ENCODE data around the gene TMX4. TPM values are rescaled to one million over a fixed set of nuclear protein-coding genes. Genes with fewer than 3 reads are reported as not detected.

TMX4 gene
- total RNA-seq, 1 donor, result 40.9 TPM

DNA sequence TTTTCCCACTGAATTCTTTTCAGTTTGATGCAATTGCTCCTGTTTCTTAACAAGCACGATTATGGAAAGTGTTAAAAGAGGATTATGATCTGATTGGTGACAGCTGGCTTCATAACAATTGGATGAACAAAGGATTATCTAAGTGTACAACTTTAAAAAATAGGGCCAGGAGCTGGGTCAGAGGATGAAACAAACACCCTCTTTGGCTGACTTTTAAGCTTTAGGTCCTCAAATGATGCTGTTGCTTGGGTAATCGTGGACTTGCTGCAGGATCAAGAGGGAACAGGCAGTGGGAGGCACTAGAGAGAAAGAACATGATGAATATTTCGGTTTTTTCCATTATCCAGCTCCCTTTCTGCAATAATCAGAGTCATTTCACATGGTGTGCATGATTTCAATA, 35.5 kb upstream of the TMX4 start:
- TF ChIP-seq, protein P1, sequence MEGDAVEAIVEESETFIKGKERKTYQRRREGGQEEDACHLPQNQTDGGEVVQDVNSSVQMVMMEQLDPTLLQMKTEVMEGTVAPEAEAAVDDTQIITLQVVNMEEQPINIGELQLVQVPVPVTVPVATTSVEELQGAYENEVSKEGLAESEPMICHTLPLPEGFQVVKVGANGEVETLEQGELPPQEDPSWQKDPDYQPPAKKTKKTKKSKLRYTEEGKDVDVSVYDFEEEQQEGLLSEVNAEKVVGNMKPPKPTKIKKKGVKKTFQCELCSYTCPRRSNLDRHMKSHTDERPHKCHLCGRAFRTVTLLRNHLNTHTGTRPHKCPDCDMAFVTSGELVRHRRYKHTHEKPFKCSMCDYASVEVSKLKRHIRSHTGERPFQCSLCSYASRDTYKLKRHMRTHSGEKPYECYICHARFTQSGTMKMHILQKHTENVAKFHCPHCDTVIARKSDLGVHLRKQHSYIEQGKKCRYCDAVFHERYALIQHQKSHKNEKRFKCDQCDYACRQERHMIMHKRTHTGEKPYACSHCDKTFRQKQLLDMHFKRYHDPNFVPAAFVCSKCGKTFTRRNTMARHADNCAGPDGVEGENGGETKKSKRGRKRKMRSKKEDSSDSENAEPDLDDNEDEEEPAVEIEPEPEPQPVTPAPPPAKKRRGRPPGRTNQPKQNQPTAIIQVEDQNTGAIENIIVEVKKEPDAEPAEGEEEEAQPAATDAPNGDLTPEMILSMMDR (IDR thresholded peaks at IDR 0.05; ENCODE audit: extremely low read depth, low read depth, low read length), result no peak
- H3K27ac ChIP-seq (ENCODE audit: low read depth, low read length), result no peak overlapping the region
- no peak overlapping the region for H3K4me3 ChIP-seq (ENCODE audit: insufficient read depth, low read length)
- no peak overlapping the region for H2AFZ ChIP-seq (ENCODE audit: low read length)
- H3K9me3 ChIP-seq (ENCODE audit: low read depth, low read length), result no peaks in the 10 kb centered on the region
- no peak for DNase-seq (ENCODE audit: insufficient read length, low spot score, missing footprints)
- no peaks in the 10 kb centered on the region for H3K36me3 ChIP-seq (ENCODE audit: insufficient read depth, low read length)
- no peaks in the 10 kb centered on the region for H4K20me1 ChIP-seq (ENCODE audit: insufficient read depth, low read length)
- H3K4me1 ChIP-seq (ENCODE audit: insufficient read depth, low read length), result no peaks in the 10 kb centered on the region
- H3K27me3 ChIP-seq (ENCODE audit: insufficient read depth, low read length), result no peaks in the 10 kb centered on the region
- H3K4me2 ChIP-seq (ENCODE audit: insufficient read depth, low read length), result no peak overlapping the region
- no peaks in the 10 kb centered on the region for H3K79me2 ChIP-seq (ENCODE audit: insufficient read depth, low read length)

DNA sequence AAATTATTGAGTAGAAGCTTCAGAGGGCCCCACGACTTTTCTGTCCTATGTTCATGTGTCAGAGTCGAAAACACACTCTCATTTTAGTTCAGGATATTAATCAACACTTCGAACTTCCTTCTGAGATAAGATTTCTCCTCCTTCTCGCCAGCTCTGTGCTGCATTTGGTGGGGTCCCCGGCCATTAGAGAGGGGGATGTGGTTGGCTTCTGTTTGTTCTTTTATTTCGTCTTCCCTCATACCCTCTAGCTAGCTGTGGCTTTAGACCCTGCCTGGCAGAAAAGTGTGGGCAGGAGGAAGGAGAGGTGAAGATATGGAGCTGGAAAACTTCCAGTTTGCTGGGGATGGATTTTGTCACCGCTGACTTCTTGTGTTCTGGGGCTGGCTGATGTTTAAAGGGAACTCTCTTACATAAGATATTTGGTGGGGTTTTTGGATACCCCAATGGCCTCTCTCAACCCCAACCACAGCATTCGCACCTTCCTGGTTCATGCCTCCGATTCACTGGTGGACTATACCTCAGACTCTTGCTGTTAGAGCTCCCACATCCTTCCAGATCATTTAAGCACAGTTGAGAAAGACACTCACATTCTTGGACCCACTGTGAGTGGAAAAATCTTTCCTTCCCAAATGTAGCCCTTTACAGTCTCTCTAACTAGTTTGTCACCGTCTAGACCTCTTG, 30.7 kb upstream of the TMX4 start:
- TF ChIP-seq, protein P1 (IDR thresholded peaks at IDR 0.05; ENCODE audit: extremely low read depth, low read depth, low read length), result no peak

DNA sequence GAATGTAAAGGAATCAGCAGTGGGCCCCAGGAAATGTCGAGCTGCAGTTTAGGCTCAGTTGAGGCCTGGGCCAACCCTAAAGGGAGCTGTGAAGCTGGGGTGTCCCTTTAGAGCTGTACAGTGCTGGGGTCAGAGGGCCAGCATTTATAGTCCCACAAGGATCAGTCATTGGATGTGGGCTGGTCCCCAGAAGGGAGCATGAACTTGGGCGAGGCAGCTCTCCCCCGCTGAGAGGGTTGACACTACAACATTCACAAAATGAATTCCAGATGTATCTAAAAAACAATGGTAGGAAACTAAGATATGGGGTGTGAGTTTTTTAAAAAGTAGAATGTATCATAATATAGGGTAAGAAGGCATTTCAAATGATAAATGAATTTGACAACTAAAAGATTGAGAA, 29.7 kb upstream of the TMX4 start:
- H3K36me3 ChIP-seq (ENCODE audit: insufficient read depth, low read length), result no peaks in the 10 kb centered on the region
- H3K79me2 ChIP-seq (ENCODE audit: insufficient read depth, low read length), result no peaks in the 10 kb centered on the region
- peak overlapping the region; percentile 15 for H2AFZ ChIP-seq (ENCODE audit: low read length)
- H4K20me1 ChIP-seq (ENCODE audit: insufficient read depth, low read length), result no peaks in the 10 kb centered on the region
- DNase-seq (ENCODE audit: insufficient read length, low spot score, missing footprints), result no peak
- H3K27me3 ChIP-seq (ENCODE audit: insufficient read depth, low read length), result no peaks in the 10 kb centered on the region
- no peak overlapping the region for H3K4me3 ChIP-seq (ENCODE audit: insufficient read depth, low read length)
- TF ChIP-seq, protein P1 (IDR thresholded peaks at IDR 0.05; ENCODE audit: extremely low read depth, low read depth, low read length), result no peak
- H3K9me3 ChIP-seq (ENCODE audit: low read depth, low read length), result no peaks in the 10 kb centered on the region
- no peaks in the 10 kb centered on the region for H3K4me1 ChIP-seq (ENCODE audit: insufficient read depth, low read length)
- H3K27ac ChIP-seq (ENCODE audit: low read depth, low read length), result no peak overlapping the region
- no peak overlapping the region for H3K4me2 ChIP-seq (ENCODE audit: insufficient read depth, low read length)

More for the DNA sequence above, 30.7 kb upstream of the TMX4 start:
- Histone ChIP-seq H2AFZ (ENCODE audit: low read length) (no peak overlapping the region), H3K4me3 (ENCODE audit: insufficient read depth, low read length) (no peak overlapping the region), H3K27me3 (ENCODE audit: insufficient read depth, low read length) (no peaks in the 10 kb centered on the region), H3K4me1 (ENCODE audit: insufficient read depth, low read length) (no peaks in the 10 kb centered on the region), H3K9me3 (ENCODE audit: low read depth, low read length) (no peaks in the 10 kb centered on the region), H4K20me1 (ENCODE audit: insufficient read depth, low read length) (no peaks in the 10 kb centered on the region), H3K27ac (ENCODE audit: low read depth, low read length) (no peak overlapping the region), H3K79me2 (ENCODE audit: insufficient read depth, low read length) (no peaks in the 10 kb centered on the region), H3K36me3 (ENCODE audit: insufficient read depth, low read length) (no peaks in the 10 kb centered on the region), H3K4me2 (ENCODE audit: insufficient read depth, low read length) (no peak overlapping the region)
- DNase-seq (ENCODE audit: insufficient read length, low spot score, missing footprints), result no peak

DNA sequence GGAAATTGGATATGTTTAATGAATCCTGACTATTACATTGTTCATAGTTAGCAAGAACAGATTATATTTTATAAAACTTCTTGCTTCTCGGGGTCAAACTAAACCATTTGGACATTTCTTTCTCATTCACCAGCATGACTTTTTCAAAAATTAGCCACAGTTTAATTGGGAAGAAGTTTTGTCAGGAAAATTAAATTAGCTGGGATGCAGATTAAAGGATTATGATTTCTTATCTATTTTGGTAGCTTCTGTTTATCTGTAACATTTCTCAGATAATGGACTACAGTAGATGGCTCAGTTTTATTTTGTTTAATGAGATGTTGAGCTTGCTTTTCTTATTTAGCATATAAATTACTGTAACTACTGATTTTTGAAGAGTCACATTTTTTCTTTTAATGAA, 26.4 kb upstream of the TMX4 start:
- Histone ChIP-seq H3K9me3 (ENCODE audit: low read depth, low read length) (no peaks in the 10 kb centered on the region), H4K20me1 (ENCODE audit: insufficient read depth, low read length) (no peaks in the 10 kb centered on the region), H3K79me2 (ENCODE audit: insufficient read depth, low read length) (no peaks in the 10 kb centered on the region), H3K4me3 (ENCODE audit: insufficient read depth, low read length) (no peak overlapping the region), H3K27ac (ENCODE audit: low read depth, low read length) (no peak overlapping the region), H3K4me1 (ENCODE audit: insufficient read depth, low read length) (no peaks in the 10 kb centered on the region), H3K4me2 (ENCODE audit: insufficient read depth, low read length) (no peak overlapping the region), H3K27me3 (ENCODE audit: insufficient read depth, low read length) (no peaks in the 10 kb centered on the region), H3K36me3 (ENCODE audit: insufficient read depth, low read length) (no peaks in the 10 kb centered on the region), H2AFZ (ENCODE audit: low read length) (no peak overlapping the region)
- TF ChIP-seq, protein P1 (IDR thresholded peaks at IDR 0.05; ENCODE audit: extremely low read depth, low read depth, low read length), result no peak
- DNase-seq (ENCODE audit: insufficient read length, low spot score, missing footprints), result no peak
